GM18907 (cell line): ENCODE data around the gene MGAM2.

Experiments used
- ATAC-seq: cut with Tn5 transposase; IDR thresholded peaks from one replicate; pipeline ENCODE4 v1.9.1; 2021; ENCODE audit warnings: mild to moderate bottlenecking, moderate library complexity; ENCODE audit not compliant: unreplicated experiment

The MGAM2 gene

DNA sequence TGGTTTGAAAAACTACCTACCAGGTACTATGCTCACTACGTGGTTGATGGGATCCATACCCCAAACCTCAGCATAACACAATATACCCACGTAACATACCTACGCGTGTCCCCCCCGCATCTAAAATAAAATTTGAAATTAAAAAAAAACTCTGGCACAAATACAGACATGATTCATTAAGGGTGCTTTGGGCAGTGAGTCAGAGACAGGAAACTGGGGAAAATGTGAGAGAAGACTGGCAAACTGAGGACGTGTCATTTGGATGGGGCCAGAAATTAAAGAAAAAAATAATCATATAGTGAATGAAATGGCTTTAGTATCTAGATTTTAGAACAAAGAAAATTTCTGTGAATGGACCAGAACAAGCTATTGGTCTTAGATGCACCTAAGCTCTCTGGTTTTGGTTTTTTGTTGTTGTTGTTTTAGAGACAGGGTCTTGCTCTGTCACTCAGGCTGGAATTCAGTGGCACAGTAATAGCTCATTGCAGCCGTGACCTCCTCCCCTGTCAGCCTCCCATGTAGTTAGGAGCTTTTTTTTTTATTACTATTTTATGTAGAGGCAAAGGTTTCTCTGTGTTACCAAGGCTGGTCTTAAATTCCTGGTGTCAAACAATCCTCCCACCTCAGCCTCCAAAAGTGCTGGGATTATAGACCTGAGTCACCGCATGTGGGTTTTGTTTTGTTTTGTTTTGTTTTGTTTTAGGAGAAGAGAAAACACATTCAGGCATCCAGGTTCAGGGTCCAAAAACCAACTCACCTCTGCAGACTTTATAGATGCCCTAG is 152.3 kb downstream of the MGAM2 start:
- ATAC-seq: no peak
